ENCODE results near the gene ACTR3C.
A peak's percentile ranks its signal among the peaks of the same experiment; 100 is the strongest.
"Not testable (repeated sequence)": the region's sequence is repeated elsewhere in the genome, so short reads cannot be mapped to it uniquely, and the experiment has no call there.

The ACTR3C gene

GRCh38 chr7:150329331-150330120 lies 6.2 kb upstream of the ACTR3C start:
- H3K9me3 ChIP-seq (ENCODE audit: control insufficient read depth, low read length) = no peaks in the 10 kb centered on the region
- H3K9ac ChIP-seq (ENCODE audit: low read length) = no peak overlapping the region
- H3K4me1 ChIP-seq (ENCODE audit: control insufficient read depth, insufficient read depth, low read length) = peaks cover 8% of the 10 kb centered on the region
- no peaks in the 10 kb centered on the region for H3K36me3 ChIP-seq (ENCODE audit: control insufficient read depth, insufficient read depth, low read length)
- no peak overlapping the region for H3K4me3 ChIP-seq (ENCODE audit: low read length)
- H3K27me3 ChIP-seq (ENCODE audit: control insufficient read depth, insufficient read depth, low read length) = no peaks in the 10 kb centered on the region

GRCh38 chr7:150327308-150327707 lies 4.0 kb upstream of the ACTR3C start:
- peaks cover 20% of the 10 kb centered on the region for H3K4me1 ChIP-seq (ENCODE audit: control insufficient read depth, insufficient read depth, low read length)
- H3K27me3 ChIP-seq (ENCODE audit: control insufficient read depth, insufficient read depth, low read length) = no peaks in the 10 kb centered on the region
- no peak overlapping the region for H3K4me3 ChIP-seq (ENCODE audit: low read length)
- no peak overlapping the region for H3K9ac ChIP-seq (ENCODE audit: low read length)
- H3K36me3 ChIP-seq (ENCODE audit: control insufficient read depth, insufficient read depth, low read length) = no peaks in the 10 kb centered on the region
- no peaks in the 10 kb centered on the region for H3K9me3 ChIP-seq (ENCODE audit: control insufficient read depth, low read length)

DNA sequence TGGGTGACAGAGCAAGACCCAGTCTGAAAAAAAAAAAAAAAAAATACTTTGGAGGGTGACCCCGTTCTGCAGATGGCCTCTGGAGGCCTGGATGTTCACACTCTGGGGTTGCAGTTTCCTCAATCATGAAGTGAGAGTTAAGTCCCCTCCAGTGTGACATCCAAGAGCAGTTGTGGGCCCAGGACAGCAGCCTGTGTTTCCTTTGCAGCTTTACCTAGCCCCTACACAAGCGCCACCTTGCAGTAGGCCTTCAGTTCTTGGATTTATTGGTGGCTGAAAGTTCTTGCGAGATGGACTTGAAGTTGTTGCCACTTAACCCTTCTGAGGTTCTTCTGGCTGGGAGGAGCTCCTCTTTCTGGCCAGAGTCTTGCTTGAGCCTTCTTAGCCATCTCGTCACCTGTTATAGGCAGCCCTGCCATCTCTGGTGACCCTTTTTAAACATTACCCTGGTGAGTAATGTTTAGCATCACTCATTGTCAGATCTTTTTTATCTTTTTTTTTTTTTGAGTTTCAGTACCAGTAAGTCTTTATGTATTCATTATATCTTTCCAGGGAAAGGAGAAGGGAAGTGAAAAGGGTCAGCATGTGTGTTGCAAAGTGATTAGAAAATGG lies 3.4 kb upstream of the ACTR3C start:
- Histone ChIP-seq H3K9me3 (ENCODE audit: control insufficient read depth, low read length) (no peaks in the 10 kb centered on the region), H3K9ac (ENCODE audit: low read length) (no peak overlapping the region), H3K4me3 (ENCODE audit: low read length) (no peak overlapping the region), H3K36me3 (ENCODE audit: control insufficient read depth, insufficient read depth, low read length) (no peaks in the 10 kb centered on the region), H3K4me1 (ENCODE audit: control insufficient read depth, insufficient read depth, low read length) (peaks cover 25% of the 10 kb centered on the region), H3K27me3 (ENCODE audit: control insufficient read depth, insufficient read depth, low read length) (no peaks in the 10 kb centered on the region)

- H3K4me3 ChIP-seq (ENCODE audit: low read length) = no peak overlapping the region
- peaks cover 25% of the 10 kb centered on the region for H3K4me1 ChIP-seq (ENCODE audit: control insufficient read depth, insufficient read depth, low read length)
- no peaks in the 10 kb centered on the region for H3K27me3 ChIP-seq (ENCODE audit: control insufficient read depth, insufficient read depth, low read length)
- H3K36me3 ChIP-seq (ENCODE audit: control insufficient read depth, insufficient read depth, low read length) = no peaks in the 10 kb centered on the region
- H3K9ac ChIP-seq (ENCODE audit: low read length) = no peak overlapping the region
- H3K9me3 ChIP-seq (ENCODE audit: control insufficient read depth, low read length) = no peaks in the 10 kb centered on the region
Measured at GRCh38 chr7:150325901-150326300, 2.6 kb upstream of the ACTR3C start.

GRCh38 chr7:150325110-150325611 lies 1.8 kb upstream of the ACTR3C start:
- Histone ChIP-seq H3K9ac (ENCODE audit: low read length) (peak overlapping the region; percentile 95), H3K4me3 (ENCODE audit: low read length) (no peak overlapping the region), H3K27me3 (ENCODE audit: control insufficient read depth, insufficient read depth, low read length) (no peaks in the 10 kb centered on the region), H3K9me3 (ENCODE audit: control insufficient read depth, low read length) (no peaks in the 10 kb centered on the region), H3K36me3 (ENCODE audit: control insufficient read depth, insufficient read depth, low read length) (no peaks in the 10 kb centered on the region), H3K4me1 (ENCODE audit: control insufficient read depth, insufficient read depth, low read length) (peaks cover 25% of the 10 kb centered on the region)

- peak overlapping the region; percentile 95 for H3K9ac ChIP-seq (ENCODE audit: low read length)
- H3K36me3 ChIP-seq (ENCODE audit: control insufficient read depth, insufficient read depth, low read length) = no peaks in the 10 kb centered on the region
- H3K4me1 ChIP-seq (ENCODE audit: control insufficient read depth, insufficient read depth, low read length) = peaks cover 25% of the 10 kb centered on the region
- no peaks in the 10 kb centered on the region for H3K27me3 ChIP-seq (ENCODE audit: control insufficient read depth, insufficient read depth, low read length)
- peak overlapping the region; percentile 82 for H3K4me3 ChIP-seq (ENCODE audit: low read length)
- no peaks in the 10 kb centered on the region for H3K9me3 ChIP-seq (ENCODE audit: control insufficient read depth, low read length)
Measured at GRCh38 chr7:150324373-150324961, 1.1 kb upstream of the ACTR3C start.

- H3K4me1 ChIP-seq (ENCODE audit: control insufficient read depth, insufficient read depth, low read length) = peaks cover 25% of the 10 kb centered on the region
- no peaks in the 10 kb centered on the region for H3K9me3 ChIP-seq (ENCODE audit: control insufficient read depth, low read length)
- no peaks in the 10 kb centered on the region for H3K36me3 ChIP-seq (ENCODE audit: control insufficient read depth, insufficient read depth, low read length)
Measured at GRCh38 chr7:150323682-150324372, 482 bp upstream of the ACTR3C start.

GRCh38 chr7:150322114-150322832 lies 1.1 kb downstream of the ACTR3C start:
- no peaks in the 10 kb centered on the region for H3K36me3 ChIP-seq (ENCODE audit: control insufficient read depth, insufficient read depth, low read length)
- peaks cover 25% of the 10 kb centered on the region for H3K4me1 ChIP-seq (ENCODE audit: control insufficient read depth, insufficient read depth, low read length)
- peak overlapping the region; percentile 95 for H3K9ac ChIP-seq (ENCODE audit: low read length)

More at GRCh38 chr7:150323682-150324372, 482 bp upstream of the ACTR3C start:
- H3K27me3 ChIP-seq (ENCODE audit: control insufficient read depth, insufficient read depth, low read length) = no peaks in the 10 kb centered on the region
- peak overlapping the region; percentile 95 for H3K9ac ChIP-seq (ENCODE audit: low read length)
- H3K4me3 ChIP-seq (ENCODE audit: low read length) = peak overlapping the region; percentile 82

DNA sequence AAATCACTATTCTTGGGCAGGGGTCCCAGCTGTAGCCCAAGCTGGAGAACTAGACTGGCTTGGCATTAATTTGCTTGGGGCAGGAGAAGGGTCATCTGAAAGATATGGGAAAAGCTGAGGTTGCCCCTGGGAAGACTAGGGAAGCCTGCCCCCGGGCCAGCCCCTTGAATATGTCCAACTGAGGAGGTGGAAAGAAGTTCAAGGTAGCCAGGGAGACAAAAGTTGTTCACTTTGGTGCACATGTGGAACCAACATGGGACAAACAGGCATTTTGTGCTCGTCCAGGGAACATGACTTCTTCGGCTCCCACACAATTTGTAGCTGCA lies 1.6 kb downstream of the ACTR3C start:
- Histone ChIP-seq H3K9ac (ENCODE audit: low read length) (no peak overlapping the region), H3K27me3 (ENCODE audit: control insufficient read depth, insufficient read depth, low read length) (no peaks in the 10 kb centered on the region), H3K4me1 (ENCODE audit: control insufficient read depth, insufficient read depth, low read length) (peaks cover 25% of the 10 kb centered on the region), H3K4me3 (ENCODE audit: low read length) (no peak overlapping the region), H3K36me3 (ENCODE audit: control insufficient read depth, insufficient read depth, low read length) (no peaks in the 10 kb centered on the region), H3K9me3 (ENCODE audit: control insufficient read depth, low read length) (no peaks in the 10 kb centered on the region)

More at GRCh38 chr7:150322114-150322832, 1.1 kb downstream of the ACTR3C start:
- Histone ChIP-seq H3K9me3 (ENCODE audit: control insufficient read depth, low read length) (no peaks in the 10 kb centered on the region), H3K4me3 (ENCODE audit: low read length) (peak overlapping the region; percentile 82), H3K27me3 (ENCODE audit: control insufficient read depth, insufficient read depth, low read length) (no peaks in the 10 kb centered on the region)

DNA sequence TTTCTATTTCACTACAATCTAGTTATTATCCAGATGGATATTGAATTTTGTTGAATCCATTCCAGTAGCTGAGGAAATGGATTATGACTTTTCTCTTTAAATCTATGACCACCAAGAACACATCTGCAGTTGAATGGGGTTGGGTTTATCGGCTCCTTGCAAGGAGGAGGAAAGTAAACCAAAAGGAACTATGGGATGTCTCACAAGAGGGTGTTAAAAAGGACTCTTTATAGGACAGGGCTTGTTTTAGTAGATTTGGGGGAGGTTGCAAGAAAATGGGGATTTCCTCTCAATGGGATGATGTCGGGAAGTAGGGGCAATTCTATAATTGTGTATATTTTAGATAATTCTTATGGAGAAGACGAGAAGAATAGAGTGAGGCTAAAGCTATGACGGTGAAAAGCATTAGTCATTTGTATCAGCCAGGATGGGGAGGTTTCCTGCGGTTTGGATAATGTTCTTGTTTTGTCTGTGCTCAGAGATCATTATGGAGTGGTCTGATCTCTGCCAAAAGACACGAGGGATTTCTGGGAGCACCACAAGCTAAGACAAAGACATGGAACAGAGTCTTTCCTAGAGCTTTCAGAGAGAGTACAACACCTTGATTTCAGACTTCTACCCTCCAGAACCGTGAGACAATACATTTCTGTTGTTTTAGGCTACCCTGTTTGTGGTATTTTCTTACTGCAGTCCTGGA lies 5.4 kb downstream of the ACTR3C start:
- no peaks in the 10 kb centered on the region for H3K9me3 ChIP-seq (ENCODE audit: control insufficient read depth, low read length)
- no peaks in the 10 kb centered on the region for H3K27me3 ChIP-seq (ENCODE audit: control insufficient read depth, insufficient read depth, low read length)
- no peak overlapping the region for H3K4me3 ChIP-seq (ENCODE audit: low read length)
- H3K36me3 ChIP-seq (ENCODE audit: control insufficient read depth, insufficient read depth, low read length) = no peaks in the 10 kb centered on the region
- no peak overlapping the region for H3K9ac ChIP-seq (ENCODE audit: low read length)
- H3K4me1 ChIP-seq (ENCODE audit: control insufficient read depth, insufficient read depth, low read length) = peaks cover 11% of the 10 kb centered on the region

DNA sequence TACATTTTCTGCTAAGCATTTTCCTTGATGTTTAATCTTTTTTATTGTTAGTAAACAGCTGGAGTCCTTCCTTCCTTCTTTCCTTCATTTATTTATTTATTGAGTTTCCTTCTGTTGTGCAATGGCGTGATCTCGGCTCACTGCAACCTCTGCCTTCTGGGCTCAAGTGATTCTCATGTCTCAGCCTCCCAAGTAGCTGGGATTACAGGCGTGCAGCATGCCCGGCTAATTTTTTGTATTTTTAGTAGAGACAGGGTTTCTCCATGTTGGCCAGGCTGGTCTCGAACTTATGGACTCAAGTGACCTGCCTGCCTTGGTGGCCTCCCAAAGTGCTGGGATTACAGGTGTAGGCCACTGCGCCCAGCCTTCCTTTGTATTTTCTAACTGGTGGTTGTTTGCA lies 6.4 kb downstream of the ACTR3C start:
- H3K9me3 ChIP-seq (ENCODE audit: control insufficient read depth, low read length); H3K4me3 ChIP-seq (ENCODE audit: low read length); H3K4me1 ChIP-seq (ENCODE audit: control insufficient read depth, insufficient read depth, low read length); H3K9ac ChIP-seq (ENCODE audit: low read length); H3K27me3 ChIP-seq (ENCODE audit: control insufficient read depth, insufficient read depth, low read length); H3K36me3 ChIP-seq (ENCODE audit: control insufficient read depth, insufficient read depth, low read length): not testable (repeated sequence)
